ENCODE measurements around the gene ALS2CL.

Gene ALS2CL

GRCh38 chr3:46648096-46648495, 45.4 kb downstream of the ALS2CL start:
- H3K4me3 ChIP-seq (ENCODE audit: low read depth, low read length), result no peak overlapping the region
- TF ChIP-seq, protein P1, sequence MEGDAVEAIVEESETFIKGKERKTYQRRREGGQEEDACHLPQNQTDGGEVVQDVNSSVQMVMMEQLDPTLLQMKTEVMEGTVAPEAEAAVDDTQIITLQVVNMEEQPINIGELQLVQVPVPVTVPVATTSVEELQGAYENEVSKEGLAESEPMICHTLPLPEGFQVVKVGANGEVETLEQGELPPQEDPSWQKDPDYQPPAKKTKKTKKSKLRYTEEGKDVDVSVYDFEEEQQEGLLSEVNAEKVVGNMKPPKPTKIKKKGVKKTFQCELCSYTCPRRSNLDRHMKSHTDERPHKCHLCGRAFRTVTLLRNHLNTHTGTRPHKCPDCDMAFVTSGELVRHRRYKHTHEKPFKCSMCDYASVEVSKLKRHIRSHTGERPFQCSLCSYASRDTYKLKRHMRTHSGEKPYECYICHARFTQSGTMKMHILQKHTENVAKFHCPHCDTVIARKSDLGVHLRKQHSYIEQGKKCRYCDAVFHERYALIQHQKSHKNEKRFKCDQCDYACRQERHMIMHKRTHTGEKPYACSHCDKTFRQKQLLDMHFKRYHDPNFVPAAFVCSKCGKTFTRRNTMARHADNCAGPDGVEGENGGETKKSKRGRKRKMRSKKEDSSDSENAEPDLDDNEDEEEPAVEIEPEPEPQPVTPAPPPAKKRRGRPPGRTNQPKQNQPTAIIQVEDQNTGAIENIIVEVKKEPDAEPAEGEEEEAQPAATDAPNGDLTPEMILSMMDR (IDR thresholded peaks at IDR 0.05; ENCODE audit: low read depth, low read length), result no peak

GRCh38 chr3:46646700-46647099, 46.8 kb downstream of the ALS2CL start:
- TF ChIP-seq, protein P1 (IDR thresholded peaks at IDR 0.05; ENCODE audit: low read depth, low read length), result no peak
- no peak overlapping the region for H3K4me3 ChIP-seq (ENCODE audit: low read depth, low read length)

DNA sequence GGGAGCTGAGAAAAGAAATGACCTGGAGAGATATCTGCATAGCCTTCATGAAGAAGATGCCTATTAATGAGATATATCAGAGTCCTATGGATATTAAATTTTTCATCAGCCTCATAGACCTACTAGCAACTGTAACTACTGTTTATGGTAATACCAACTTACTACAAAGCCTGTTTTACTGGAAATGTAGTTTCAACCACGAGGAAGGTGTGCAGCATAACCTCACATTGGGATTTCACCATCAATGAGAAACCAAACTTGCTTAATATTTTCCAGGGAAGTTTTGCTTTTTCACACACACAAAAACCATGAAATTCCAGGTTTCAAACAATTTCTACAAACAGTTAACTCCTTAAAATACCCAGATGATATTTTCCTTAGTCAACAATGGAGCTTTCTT, 49.8 kb downstream of the ALS2CL start:
- no peak overlapping the region for H3K4me3 ChIP-seq (ENCODE audit: low read depth, low read length)
- TF ChIP-seq, protein P1 (IDR thresholded peaks at IDR 0.05; ENCODE audit: low read depth, low read length), result no peak

DNA sequence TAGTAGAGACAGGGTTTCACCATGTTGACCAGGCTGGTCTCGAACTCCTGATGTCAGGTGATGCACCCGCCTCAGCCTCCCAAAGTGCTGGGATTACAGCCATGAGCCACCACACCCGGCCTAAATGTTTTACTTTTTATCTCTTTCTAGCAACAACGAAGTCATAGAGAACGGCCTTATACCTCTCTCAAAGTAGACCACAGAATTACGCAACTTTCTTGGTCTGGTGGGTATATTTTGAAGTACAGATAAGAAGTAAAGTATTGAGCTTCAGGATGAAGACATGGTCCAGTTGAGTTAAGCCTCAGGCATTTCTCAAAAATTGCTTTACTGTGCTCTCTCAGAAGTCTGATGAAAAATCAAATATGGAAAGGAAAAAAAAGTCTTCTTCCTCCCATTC, 50.5 kb downstream of the ALS2CL start:
- TF ChIP-seq, protein P1 (IDR thresholded peaks at IDR 0.05; ENCODE audit: low read depth, low read length), result no peak
- no peak overlapping the region for H3K4me3 ChIP-seq (ENCODE audit: low read depth, low read length)

GRCh38 chr3:46640927-46641326, 52.6 kb downstream of the ALS2CL start:
- TF ChIP-seq, protein P1 (IDR thresholded peaks at IDR 0.05; ENCODE audit: low read depth, low read length), result no peak
- no peak overlapping the region for H3K4me3 ChIP-seq (ENCODE audit: low read depth, low read length)

DNA sequence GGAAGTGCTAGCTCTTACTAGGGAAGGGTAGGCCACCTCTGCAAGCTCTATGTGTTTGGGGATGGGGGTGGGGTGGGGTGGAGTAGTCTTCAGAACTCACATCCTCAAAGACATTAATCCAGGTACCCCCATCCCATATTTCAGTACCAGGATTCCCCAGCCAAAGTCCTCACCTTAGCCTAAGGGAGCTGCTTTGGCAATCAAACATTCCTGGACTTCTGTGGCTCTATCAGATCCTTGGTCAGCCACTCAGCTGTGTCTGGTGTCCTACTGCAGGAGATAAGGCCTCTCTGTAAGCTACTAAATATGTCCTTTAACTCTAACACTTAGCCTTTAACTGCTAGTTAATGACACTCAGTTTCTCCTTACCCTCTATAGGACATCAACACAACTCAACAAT, 54.3 kb downstream of the ALS2CL start:
- TF ChIP-seq, protein P1 (IDR thresholded peaks at IDR 0.05; ENCODE audit: low read depth, low read length), result no peak
- H3K4me3 ChIP-seq (ENCODE audit: low read depth, low read length), result no peak overlapping the region

DNA sequence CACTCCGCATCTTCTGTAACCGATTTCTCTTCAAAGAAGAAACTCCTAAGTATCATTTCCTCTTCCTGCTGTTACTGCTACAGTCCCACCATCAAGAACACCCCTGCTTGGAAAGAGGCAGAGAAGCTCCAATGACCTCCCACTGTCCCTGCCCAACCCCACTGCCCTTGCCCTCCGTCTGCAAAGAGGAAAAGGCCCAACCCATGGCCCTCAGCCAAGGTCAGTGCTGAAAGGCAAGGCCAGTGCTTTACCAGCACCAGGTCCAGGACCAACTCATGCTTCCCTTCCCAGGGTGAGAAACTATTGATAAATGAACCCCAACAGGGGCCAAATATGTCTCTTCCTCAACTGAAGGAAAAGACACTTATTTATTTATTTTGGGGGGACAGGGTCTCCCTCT, 58.6 kb downstream of the ALS2CL start:
- no peak overlapping the region for H3K4me3 ChIP-seq (ENCODE audit: low read depth, low read length)
- TF ChIP-seq, protein P1 (IDR thresholded peaks at IDR 0.05; ENCODE audit: low read depth, low read length), result no peak
